ENCODE measurements around the gene MLF2. TPM values are rescaled to one million over a fixed set of nuclear protein-coding genes. Genes with fewer than 3 reads are reported as not detected.

MLF2 gene
- polyA plus RNA-seq, 2 of the 4 experiments (the other 2 are of a cell fraction): 295 to 302 TPM

GRCh38 chr12:6780573-6780972 is 27.6 kb upstream of the MLF2 start:
- POLR2A ChIA-PET: interaction anchor here (0.6 to 2.8 kb wide), 3 partner anchors 14 to 105 kb away, joined by 3 to 22 read pairs (median 8); partner anchors contain the start of genes MLF2 and PTMS

GRCh38 chr12:6779708-6780432 is 26.9 kb upstream of the MLF2 start:
- ATAC-seq (no peak), DNase-seq (ENCODE audit: low read depth in 1 of 2, low spot score in 1 of 2) (no peak)

More at GRCh38 chr12:6780573-6780972, 27.6 kb upstream of the MLF2 start:
- 83% methylated on average over 6 of the region's 6 CpGs for WGBS (ENCODE audit: missing lambda C conversion rate)
- no peak for FAIRE-seq
- Histone ChIP-seq H3K4me3 (no peak overlapping the region), H3K4me1 (peaks cover 12% of the 10 kb centered on the region; the same call in 2 of the 3 replicates), H3K4me2 (no peak overlapping the region), H3K27ac (no peak overlapping the region), H3K9me3 (no peaks in the 10 kb centered on the region)
- CTCF ChIA-PET: interaction anchor here (0.6 to 26.0 kb wide), 16 partner anchors 11 to 905 kb away, joined by 3 to 670 read pairs (median 4); partner anchors contain the start of genes GPR162, LAG3, MLF2 and P3H3
- ATAC-seq: no peak
- TF ChIP-seq FOSL2 (IDR thresholded peaks at IDR 0.05): no peak
- TF ChIP-seq FOSL2 (CRISPR knock-in tag; IDR thresholded peaks at IDR 0.05): no peak
- TF ChIP-seq RNF2 (IDR thresholded peaks at IDR 0.05; ENCODE audit: borderline replicate concordance, low read depth): no peak
- no peak for TF ChIP-seq GATA3 (IDR thresholded peaks at IDR 0.05; ENCODE audit: borderline replicate concordance)
- TF ChIP-seq BCL3 (IDR thresholded peaks at IDR 0.05): no peak
- TF ChIP-seq CBX8 (IDR thresholded peaks at IDR 0.05): no peak
- TF ChIP-seq MAZ (IDR thresholded peaks at IDR 0.05; ENCODE audit: borderline replicate concordance, low read depth, low read length): no peak
- TF ChIP-seq TFCP2L1 (CRISPR knock-in tag; IDR thresholded peaks at IDR 0.05): no peak
- no peak for TF ChIP-seq E2F6 (IDR thresholded peaks at IDR 0.05; ENCODE audit: borderline replicate concordance, low read depth)
- no peak for TF ChIP-seq KDM5A (IDR thresholded peaks at IDR 0.05)
- TF ChIP-seq ESRRA (IDR thresholded peaks at IDR 0.05; ENCODE audit: borderline replicate concordance, low read length): no peak
- no peak for TF ChIP-seq ZSCAN20 (CRISPR knock-in tag; IDR thresholded peaks at IDR 0.05)
- no peak for DNase-seq (ENCODE audit: low read depth in 1 of 2, low spot score in 1 of 2)

GRCh38 chr12:6778574-6779550 is 25.9 kb upstream of the MLF2 start:
- H3K9me3 ChIP-seq: no peaks in the 10 kb centered on the region
- H3K4me3 ChIP-seq: peak overlapping the region; percentile 30; the same call in 2 of the 3 replicates
- FAIRE-seq: peak; percentile 93
- peaks cover 15% of the 10 kb centered on the region; the same call in 2 of the 3 replicates for H3K4me1 ChIP-seq
- H3K4me2 ChIP-seq: peak overlapping the region; percentile 77
- peak overlapping the region; percentile 34 to 80; a peak in 4 of 6 replicates for H3K27ac ChIP-seq
- peak; percentile 71 to 91 for DNase-seq (ENCODE audit: low read depth in 1 of 2, low spot score in 1 of 2)
- ChIA-PET POLR2A (interaction anchor here (2.3 to 2.5 kb wide), 2 partner anchors 13 to 26 kb away, joined by 13 read pairs; partner anchors contain the start of genes MLF2 and PTMS), CTCF (interaction anchor here (0.6 to 26.0 kb wide), 41 partner anchors 8 to 1310 kb away, joined by 3 to 670 read pairs (median 4); partner anchors contain the start of genes CD4, CDCA3, GPR162 and LAG3)
- 31% methylated on average over 26 of the region's 35 CpGs for WGBS (ENCODE audit: missing lambda C conversion rate)
- peak; percentile 94 to 97 for ATAC-seq
- no peak for TF ChIP-seq RARB (CRISPR knock-in tag; IDR thresholded peaks at IDR 0.05)
- TF ChIP-seq KDM5A (IDR thresholded peaks at IDR 0.05): no peak
- TF ChIP-seq POLR2AphosphoS2 (conservative IDR thresholded peaks at IDR 0.05; ENCODE audit: low read length): no peak
- TF ChIP-seq, protein P1, sequence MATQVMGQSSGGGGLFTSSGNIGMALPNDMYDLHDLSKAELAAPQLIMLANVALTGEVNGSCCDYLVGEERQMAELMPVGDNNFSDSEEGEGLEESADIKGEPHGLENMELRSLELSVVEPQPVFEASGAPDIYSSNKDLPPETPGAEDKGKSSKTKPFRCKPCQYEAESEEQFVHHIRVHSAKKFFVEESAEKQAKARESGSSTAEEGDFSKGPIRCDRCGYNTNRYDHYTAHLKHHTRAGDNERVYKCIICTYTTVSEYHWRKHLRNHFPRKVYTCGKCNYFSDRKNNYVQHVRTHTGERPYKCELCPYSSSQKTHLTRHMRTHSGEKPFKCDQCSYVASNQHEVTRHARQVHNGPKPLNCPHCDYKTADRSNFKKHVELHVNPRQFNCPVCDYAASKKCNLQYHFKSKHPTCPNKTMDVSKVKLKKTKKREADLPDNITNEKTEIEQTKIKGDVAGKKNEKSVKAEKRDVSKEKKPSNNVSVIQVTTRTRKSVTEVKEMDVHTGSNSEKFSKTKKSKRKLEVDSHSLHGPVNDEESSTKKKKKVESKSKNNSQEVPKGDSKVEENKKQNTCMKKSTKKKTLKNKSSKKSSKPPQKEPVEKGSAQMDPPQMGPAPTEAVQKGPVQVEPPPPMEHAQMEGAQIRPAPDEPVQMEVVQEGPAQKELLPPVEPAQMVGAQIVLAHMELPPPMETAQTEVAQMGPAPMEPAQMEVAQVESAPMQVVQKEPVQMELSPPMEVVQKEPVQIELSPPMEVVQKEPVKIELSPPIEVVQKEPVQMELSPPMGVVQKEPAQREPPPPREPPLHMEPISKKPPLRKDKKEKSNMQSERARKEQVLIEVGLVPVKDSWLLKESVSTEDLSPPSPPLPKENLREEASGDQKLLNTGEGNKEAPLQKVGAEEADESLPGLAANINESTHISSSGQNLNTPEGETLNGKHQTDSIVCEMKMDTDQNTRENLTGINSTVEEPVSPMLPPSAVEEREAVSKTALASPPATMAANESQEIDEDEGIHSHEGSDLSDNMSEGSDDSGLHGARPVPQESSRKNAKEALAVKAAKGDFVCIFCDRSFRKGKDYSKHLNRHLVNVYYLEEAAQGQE (IDR thresholded peaks at IDR 0.05): no peak
- TF ChIP-seq HOXA7 (CRISPR knock-in tag; IDR thresholded peaks at IDR 0.05): no peak
- peak; percentile 65; the same call in 1 of the 2 replicates for TF ChIP-seq BHLHE40 (IDR thresholded peaks at IDR 0.05; ENCODE audit: low read depth, low read length)
- no peak for TF ChIP-seq RNF2 (IDR thresholded peaks at IDR 0.05; ENCODE audit: borderline replicate concordance, low read depth)
- peak; percentile 98 to 99 for TF ChIP-seq RAD21 (conservative IDR thresholded peaks at IDR 0.05 in 1 of 2, IDR thresholded peaks at IDR 0.05 in 1 of 2)
- TF ChIP-seq FOSL2 (IDR thresholded peaks at IDR 0.05): no peak
- 0 out of 2 replicates have a peak, but pooled peaks have one; percentile 3 for TF ChIP-seq FOSL2 (CRISPR knock-in tag; IDR thresholded peaks at IDR 0.05)
- peak; percentile 98 for TF ChIP-seq SMC3 (IDR thresholded peaks at IDR 0.05)

More at GRCh38 chr12:6779708-6780432, 26.9 kb upstream of the MLF2 start:
- TF ChIP-seq, protein P2, sequence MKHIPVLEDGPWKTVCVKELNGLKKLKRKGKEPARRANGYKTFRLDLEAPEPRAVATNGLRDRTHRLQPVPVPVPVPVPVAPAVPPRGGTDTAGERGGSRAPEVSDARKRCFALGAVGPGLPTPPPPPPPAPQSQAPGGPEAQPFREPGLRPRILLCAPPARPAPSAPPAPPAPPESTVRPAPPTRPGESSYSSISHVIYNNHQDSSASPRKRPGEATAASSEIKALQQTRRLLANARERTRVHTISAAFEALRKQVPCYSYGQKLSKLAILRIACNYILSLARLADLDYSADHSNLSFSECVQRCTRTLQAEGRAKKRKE (CRISPR knock-in tag; IDR thresholded peaks at IDR 0.05; ENCODE audit: low read depth): no peak
- no peak for TF ChIP-seq EHMT2 (IDR thresholded peaks at IDR 0.05; ENCODE audit: low read depth)
- TF ChIP-seq JUN (IDR thresholded peaks at IDR 0.05): no peak
- CTCF ChIA-PET: interaction anchor here (0.6 to 26.0 kb wide), 18 partner anchors 9 to 904 kb away, joined by 3 to 670 read pairs (median 4); partner anchors contain the start of genes GPR162, LAG3, MLF2 and P3H3
- Histone ChIP-seq H3K9me3 (no peaks in the 10 kb centered on the region), H3K4me1 (peaks cover 15% of the 10 kb centered on the region; the same call in 2 of the 3 replicates), H3K4me2 (no peak overlapping the region), H3K4me3 (no peak overlapping the region), H3K27ac (no peak overlapping the region)
- POLR2A ChIA-PET: interaction anchor here (0.6 to 2.8 kb wide), 3 partner anchors 14 to 104 kb away, joined by 3 to 22 read pairs (median 8); partner anchors contain the start of genes MLF2 and PTMS
- no peak for FAIRE-seq
- 63% methylated on average over 6 of the region's 6 CpGs for WGBS (ENCODE audit: missing lambda C conversion rate)

Data from A549 (cell line).